Pons (tissue), 1 donor: ENCODE results near the gene LRIG1.

Experiments
- DNase-seq: peaks from one replicate; pipeline ENCODE4 v3.0.0-alpha.2; 2016; ENCODE audit warnings: low spot score

Gene LRIG1

GRCh38 chr3:66486646-66487045 is 14.2 kb downstream of the LRIG1 start:
- DNase-seq: no peak

GRCh38 chr3:66486202-66486601 is 14.6 kb downstream of the LRIG1 start:
- DNase-seq: no peak

- DNase-seq: no peak
These were observed 15.4 kb downstream of the LRIG1 start for GRCh38 chr3:66485291-66485968.

GRCh38 chr3:66484106-66484844 is 16.5 kb downstream of the LRIG1 start:
- peak; percentile 85 for DNase-seq

GRCh38 chr3:66483409-66483906 is 17.4 kb downstream of the LRIG1 start:
- no peak for DNase-seq

- peak; percentile 99 for DNase-seq
These were observed 17.8 kb downstream of the LRIG1 start for GRCh38 chr3:66483006-66483405.

- peak; percentile 67 for DNase-seq
These were observed 18.8 kb downstream of the LRIG1 start for GRCh38 chr3:66482018-66482404.

GRCh38 chr3:66481071-66482017 is 19.5 kb downstream of the LRIG1 start:
- DNase-seq: no peak

GRCh38 chr3:66480666-66481065 is 20.2 kb downstream of the LRIG1 start:
- no peak for DNase-seq

- no peak for DNase-seq
These were observed 21.3 kb downstream of the LRIG1 start for GRCh38 chr3:66479532-66479947.

- DNase-seq: no peak
These were observed 21.9 kb downstream of the LRIG1 start for GRCh38 chr3:66478960-66479359.

- no peak for DNase-seq
These were observed 23.0 kb downstream of the LRIG1 start for GRCh38 chr3:66477856-66478255.

- no peak for DNase-seq
These were observed 23.9 kb downstream of the LRIG1 start for GRCh38 chr3:66476852-66477381.

- no peak for DNase-seq
These were observed 25.3 kb downstream of the LRIG1 start for GRCh38 chr3:66475386-66476020.

GRCh38 chr3:66473692-66474091 is 27.1 kb downstream of the LRIG1 start:
- DNase-seq: no peak

GRCh38 chr3:66473181-66473580 is 27.6 kb downstream of the LRIG1 start:
- no peak for DNase-seq

GRCh38 chr3:66472313-66473134 is 28.3 kb downstream of the LRIG1 start:
- DNase-seq: no peak

GRCh38 chr3:66470956-66471686 is 29.7 kb downstream of the LRIG1 start:
- no peak for DNase-seq

GRCh38 chr3:66470285-66470684 is 30.5 kb downstream of the LRIG1 start:
- no peak for DNase-seq

- no peak for DNase-seq
These were observed 31.6 kb downstream of the LRIG1 start for GRCh38 chr3:66469220-66469640.
